K562 (cell line): ENCODE results near the gene ATL3. TPM values are rescaled to one million over a fixed set of nuclear protein-coding genes. Genes with fewer than 3 reads are reported as not detected.

Experiments used
- ATAC-seq: fragments of 200-7000 bp; cut with Tn5 transposase; 3 replicates; pipeline ENCODE4 v1.9.1; 2020; ENCODE audit warnings: moderate library complexity
- BruUV-seq: library from RNA; stranded (reverse); fragments of 400-500 nt; replicated peaks from 2 replicates; lab custom pipeline; 2021; lab: Mats Ljungman, UMichigan
- CTCF ChIA-PET: fragments of 300-600 bp; formaldehyde crosslinking; extraction: SDS; loops from one replicate; lab custom pipeline; 2021; ENCODE audit warnings: low intra/inter-chr PET ratio; lab: Yijun Ruan, JAX
- POLR2A ChIA-PET: fragments of 300-600, 350-650 bp; sonication (Branson Sonifier 250); formaldehyde crosslinking; extraction: SDS; loops from one replicate; lab custom pipeline; 2021; ENCODE audit warnings: antibody characterized with exemption, inconsistent platforms; lab: Yijun Ruan, JAX
- DNase-seq, 4 experiments: peaks; one replicate each; pipeline versions ENCODE4 v3.0.0 to v3.0.0-alpha.2; 2011 to 2018; ENCODE audit warnings: low spot score in 3 of 4, mixed read lengths in 3 of 4; ENCODE audit errors: extremely low read depth in 1 of 4
- FAIRE-seq: peaks from 2 replicates; lab custom pipeline; 2011; peaks lifted over from hg19 to GRCh38; lab: Jason Lieb, UNC
- H2AFZ ChIP-seq: 2 replicates; pipeline ENCODE4 v1.6.0; 2011; ENCODE audit warnings: low read depth, low read length, control low read depth, inconsistent platforms
- H3K27ac ChIP-seq: fragments of 200-600 bp; 3 replicates; pipeline ENCODE4 v1.8.0; 2011; ENCODE audit warnings: low read depth, mild to moderate bottlenecking, control low read depth, inconsistent platforms, low read length, moderate library complexity, mixed read lengths; ENCODE audit errors: extremely low read depth
- H3K27me3 ChIP-seq, 2 experiments: fragments of 300-600 bp in 1 of 2; 2 replicates in 1 of 2; 3 replicates in 1 of 2; pipeline versions ENCODE4 v1.6.0 to v1.8.0; 2011; ENCODE audit warnings: inconsistent platforms in 2 of 2, low read length in 2 of 2, mild to moderate bottlenecking in 1 of 2, mixed read lengths in 1 of 2, moderate library complexity in 1 of 2; ENCODE audit not compliant: control insufficient read depth in 2 of 2, insufficient read depth in 2 of 2
- H3K36me3 ChIP-seq: fragments of 300-600 bp; 3 replicates; pipeline ENCODE4 v1.8.0; 2011; ENCODE audit warnings: mild to moderate bottlenecking, low read length, inconsistent platforms; ENCODE audit not compliant: control insufficient read depth, insufficient read depth
- H3K4me1 ChIP-seq, 2 experiments: fragments of 200-600 bp in 1 of 2; replicated peaks in 1 of 2; 2 replicates in 1 of 2; 3 replicates in 1 of 2; pipeline versions ENCODE4 v1.5.1 to v1.8.0; 2011; ENCODE audit warnings: inconsistent platforms in 2 of 2, low read length in 2 of 2, mild to moderate bottlenecking in 1 of 2, mixed read lengths in 1 of 2, moderate library complexity in 1 of 2; ENCODE audit not compliant: control insufficient read depth in 2 of 2, insufficient read depth in 2 of 2
- H3K4me2 ChIP-seq: 2 replicates; pipeline ENCODE4 v1.6.1; 2011; ENCODE audit warnings: low read length, control low read depth, inconsistent platforms, mixed read lengths; ENCODE audit not compliant: insufficient read depth
- H3K4me3 ChIP-seq: fragments of 200-600 bp; sonication (generic), shearing (Covaris generic); 2 replicates; pipeline ENCODE4 v1.5.1; 2016; ENCODE audit warnings: control low read depth, inconsistent platforms
- H3K79me2 ChIP-seq: fragments of 200-600 bp; 3 replicates; pipeline ENCODE4 v1.8.0; 2011; ENCODE audit warnings: low read length, inconsistent platforms; ENCODE audit not compliant: control insufficient read depth, insufficient read depth
- H3K9ac ChIP-seq, 2 experiments: 2 replicates each; pipeline versions ENCODE4 v1.6.0 to v1.6.1; 2011; ENCODE audit warnings: low read depth in 2 of 2, low read length in 2 of 2, control low read depth in 1 of 2, inconsistent platforms in 1 of 2, mild to moderate bottlenecking in 1 of 2, mixed read lengths in 1 of 2; ENCODE audit not compliant: insufficient read depth in 1 of 2
- H3K9me1 ChIP-seq: one replicate; pipeline ENCODE4 v1.6.0; 2011; ENCODE audit warnings: inconsistent platforms, mild to moderate bottlenecking, low read length, moderate library complexity; ENCODE audit not compliant: control insufficient read depth, insufficient read depth
- H3K9me3 ChIP-seq: replicated peaks from 2 replicates; pipeline ENCODE4 v1.5.1; 2011; ENCODE audit warnings: low read depth, low read length, inconsistent platforms; ENCODE audit not compliant: control insufficient read depth, insufficient read depth
- H4K20me1 ChIP-seq: replicated peaks from 2 replicates; pipeline ENCODE4 v1.6.1; 2011; ENCODE audit warnings: low read length, inconsistent platforms, mixed read lengths; ENCODE audit not compliant: control insufficient read depth, insufficient read depth
- NFIC ChIP-seq: fragments of 450-650 bp; IDR thresholded peaks from 2 replicates; pipeline ENCODE4 v1.6.1; 2017; ENCODE audit warnings: mild to moderate bottlenecking, inconsistent platforms
- WGBS: fragments of 100-300 bp; shearing (Covaris generic); methylation state at CpG from one replicate; pipeline ENCODE4 v1.1.6; 2016; ENCODE audit warnings: low coverage, mixed read lengths; ENCODE audit not compliant: insufficient coverage; ENCODE audit errors: missing lambda C conversion rate; 5-methylcytosine and 5-hydroxymethylcytosine counted together
- in situ Hi-C: fragments of 300-500 bp; cut with MboI; formaldehyde crosslinking; loops from 4 replicates; pipeline ENCODE4 v1.15.0; 2018; ENCODE audit warnings: inconsistent platforms, mixed read lengths
- intact Hi-C: fragments of 100-400 bp; cut with micrococcal nuclease; formaldehyde crosslinking; loops from 2 replicates; pipeline ENCODE4 v1.14.2; 2022
- polyA plus RNA-seq, 8 experiments: library from polyadenylated mRNA; depleted of rRNA in 4 of 8; stranded (reverse) in 5 of 8; unstranded in 3 of 8; fragments of >200 nt; fragmentation: Nextera tagmentation in 2 of 8; fragmentation: Illumina TruSeq in 1 of 8; extraction: Ambion mirVana in 2 of 8; extraction: Trizol in 1 of 8; gene quantifications; 2 replicates each; pipeline versions ENCODE4 v1.2.1 to v1.2.3, GENCODE V29; 2011 to 2014; ENCODE audit warnings: inconsistent platforms in 1 of 8, missing spikeins in 1 of 8
- total RNA-seq, 7 experiments: library from RNA; depleted of rRNA in 6 of 7; stranded (reverse); fragments of >200 nt in 6 of 7; fragmentation: Illumina TruSeq in 2 of 7; extraction: Trizol in 2 of 7; gene quantifications; 2 replicates each; pipeline versions ENCODE4 v1.2.1 to v1.2.3, GENCODE V29; 2011 to 2021; ENCODE audit warnings: low replicate concordance in 1 of 7
- TF ChIP-seq, protein P1 (sequence below), 2 experiments: fragments of 450-650 bp in 1 of 2; IDR thresholded peaks; 2 replicates each; pipeline ENCODE4 v1.6.1; 2011 to 2017; ENCODE audit warnings: low read depth in 2 of 2, antibody characterized with exemption in 1 of 2, borderline replicate concordance in 1 of 2, low read length in 1 of 2, mild to moderate bottlenecking in 1 of 2, mixed read lengths in 1 of 2; ENCODE audit not compliant: control insufficient read depth in 1 of 2

The ATL3 gene
- total and polyA plus RNA-seq, 9 of the 15 experiments (the other 6 are each of a cell fraction or from before 2014, with no cell fraction given) = 18.2 to 39.8 (median 23.9) TPM

- ATAC-seq (peak; percentile 74), DNase-seq (peak in 1 of 4 experiments; percentile 58), FAIRE-seq (peak; percentile 69)
- Histone ChIP-seq H4K20me1 (peaks cover 13% of the 10 kb centered on the region; the same call in 1 of the 2 replicates), H3K36me3 (peaks cover 21% of the 10 kb centered on the region; the same call in 2 of the 3 replicates), H3K27me3 (no peaks in the 10 kb centered on the region), H3K79me2 (peaks cover 59% of the 10 kb centered on the region), H3K4me1 (peaks cover 0 to 6% of the 10 kb centered on the region in 2 experiments; a peak in 2 of 5 replicates), H3K27ac (no peak overlapping the region), H3K4me2 (no peak overlapping the region), H2AFZ (no peak overlapping the region), H3K4me3 (no peak overlapping the region), H3K9ac (no peak overlapping the region), H3K9me1 (no peaks in the 10 kb centered on the region), H3K9me3 (no peaks in the 10 kb centered on the region)
- ChIA-PET CTCF (no interaction called here), POLR2A (interaction anchor here (1.0 to 1.9 kb wide), 2 partner anchors 11 to 25 kb away, joined by 3 to 5 read pairs; no protein-coding TSS in a partner anchor)
- no TSS peak for BruUV-seq
- 13% methylated on average over 2 of the region's 2 CpGs for WGBS
- TF ChIP-seq, protein P1, sequence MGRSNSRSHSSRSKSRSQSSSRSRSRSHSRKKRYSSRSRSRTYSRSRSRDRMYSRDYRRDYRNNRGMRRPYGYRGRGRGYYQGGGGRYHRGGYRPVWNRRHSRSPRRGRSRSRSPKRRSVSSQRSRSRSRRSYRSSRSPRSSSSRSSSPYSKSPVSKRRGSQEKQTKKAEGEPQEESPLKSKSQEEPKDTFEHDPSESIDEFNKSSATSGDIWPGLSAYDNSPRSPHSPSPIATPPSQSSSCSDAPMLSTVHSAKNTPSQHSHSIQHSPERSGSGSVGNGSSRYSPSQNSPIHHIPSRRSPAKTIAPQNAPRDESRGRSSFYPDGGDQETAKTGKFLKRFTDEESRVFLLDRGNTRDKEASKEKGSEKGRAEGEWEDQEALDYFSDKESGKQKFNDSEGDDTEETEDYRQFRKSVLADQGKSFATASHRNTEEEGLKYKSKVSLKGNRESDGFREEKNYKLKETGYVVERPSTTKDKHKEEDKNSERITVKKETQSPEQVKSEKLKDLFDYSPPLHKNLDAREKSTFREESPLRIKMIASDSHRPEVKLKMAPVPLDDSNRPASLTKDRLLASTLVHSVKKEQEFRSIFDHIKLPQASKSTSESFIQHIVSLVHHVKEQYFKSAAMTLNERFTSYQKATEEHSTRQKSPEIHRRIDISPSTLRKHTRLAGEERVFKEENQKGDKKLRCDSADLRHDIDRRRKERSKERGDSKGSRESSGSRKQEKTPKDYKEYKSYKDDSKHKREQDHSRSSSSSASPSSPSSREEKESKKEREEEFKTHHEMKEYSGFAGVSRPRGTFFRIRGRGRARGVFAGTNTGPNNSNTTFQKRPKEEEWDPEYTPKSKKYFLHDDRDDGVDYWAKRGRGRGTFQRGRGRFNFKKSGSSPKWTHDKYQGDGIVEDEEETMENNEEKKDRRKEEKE (IDR thresholded peaks at IDR 0.05; ENCODE audit: borderline replicate concordance in 1 of 2, control insufficient read depth in 1 of 2, low read depth in 2 of 2, low read length in 1 of 2) = no peak
- peak; percentile 81 for TF ChIP-seq NFIC
- in situ Hi-C loops (no loop called here), intact Hi-C loops (no loop called here)
These were observed 48.8 kb upstream of the ATL3 start for GRCh38 chr11:63719987-63720386.
